Measurements from ENCODE around the gene SAMD1. TPM values are rescaled to one million over a fixed set of nuclear protein-coding genes. Genes with fewer than 3 reads are reported as not detected.

The SAMD1 gene
- total and polyA plus RNA-seq, 9 of the 15 experiments (the other 6 are each of a cell fraction or from before 2014, with no cell fraction given), result 2.9 to 96.0 (median 43.5) TPM

GRCh38 chr19:14139944-14140343, 49.4 kb upstream of the SAMD1 start (continued):
- TF ChIP-seq SNRNP70 (optimal IDR thresholded peaks at IDR 0.05; ENCODE audit: low read depth, low read length) (no peak), KLF13 (tag; IDR thresholded peaks at IDR 0.05; ENCODE audit: borderline replicate concordance, low read depth) (no peak), IRF2 (CRISPR knock-in tag; IDR thresholded peaks at IDR 0.05) (no peak), REST (IDR thresholded peaks at IDR 0.05; ENCODE audit: borderline replicate concordance) (no peak), REST (CRISPR knock-in tag; IDR thresholded peaks at IDR 0.05; ENCODE audit: low read depth) (no peak), XRCC3 (IDR thresholded peaks at IDR 0.05) (no peak), ESRRA (IDR thresholded peaks at IDR 0.05; ENCODE audit: borderline replicate concordance, low read depth) (no peak), ETV1 (tag; conservative IDR thresholded peaks at IDR 0.05; ENCODE audit: low read depth) (peak; percentile 49; the same call in 1 of the 2 replicates), SIN3B (IDR thresholded peaks at IDR 0.05; ENCODE audit: low read depth) (no peak), ZNF589 (CRISPR knock-in tag; IDR thresholded peaks at IDR 0.05; ENCODE audit: low read depth) (no peak), SFPQ (IDR thresholded peaks at IDR 0.05; ENCODE audit: low read depth, low read length) (no peak), HMGN3 (IDR thresholded peaks at IDR 0.05; ENCODE audit: borderline replicate concordance, extremely low read depth, insufficient read length, low read depth, low read length) (no peak), POLR2H (tag; IDR thresholded peaks at IDR 0.05; ENCODE audit: low read depth) (no peak), ZFP91 (CRISPR knock-in tag; IDR thresholded peaks at IDR 0.05) (no peak), SMARCC2 (IDR thresholded peaks at IDR 0.05; ENCODE audit: low read depth) (no peak), ADNP (tag; IDR thresholded peaks at IDR 0.05) (no peak), ARID1B (IDR thresholded peaks at IDR 0.05) (peak; percentile 44; the same call in 1 of the 2 replicates), BHLHE40 (IDR thresholded peaks at IDR 0.05; ENCODE audit: low read length) (no peak)
